Common myeloid progenitor, CD34-positive (primary cell): ENCODE measurements around the gene PNPLA1.

ENCODE experiments used
- CTCF ChIA-PET: fragments of 350-600 bp; sonication (Branson Sonifier 250); formaldehyde crosslinking; loops from one replicate; lab custom pipeline; 2021; ENCODE audit warnings: antibody characterized with exemption; lab: Charles Lee
- POLR2A ChIA-PET: fragments of 350-600 bp; sonication (Branson Sonifier 250); formaldehyde crosslinking; loops from one replicate; lab custom pipeline; 2021; ENCODE audit warnings: antibody characterized with exemption; lab: Charles Lee
- DNase-seq, 3 donors: peaks; one replicate each; pipeline versions ENCODE4 v3.0.0 to v3.0.0-alpha.2; 2013
- H3K27ac ChIP-seq, 2 experiments: 1 replicate in 1 of 2; 2 replicates in 1 of 2; pipeline ENCODE4 v1.7.0; 2013; ENCODE audit warnings: inconsistent platforms in 2 of 2, low read length in 2 of 2, mild to moderate bottlenecking in 2 of 2, low read depth in 1 of 2, moderate library complexity in 1 of 2; ENCODE audit not compliant: severe bottlenecking in 2 of 2, insufficient read depth in 1 of 2, poor library complexity in 1 of 2
- H3K27me3 ChIP-seq, 5 experiments: replicated peaks in 2 of 5; 1 replicate in 3 of 5; 2 replicates in 2 of 5; pipeline versions ENCODE4 v1.6.1 to v1.7.0; 2013; ENCODE audit warnings: low read length in 4 of 5, mild to moderate bottlenecking in 2 of 5, moderate library complexity in 2 of 5, inconsistent platforms in 1 of 5; ENCODE audit not compliant: insufficient read depth in 5 of 5, control insufficient read depth in 4 of 5
- H3K36me3 ChIP-seq, 4 experiments: 1 replicate in 2 of 4; 2 replicates in 2 of 4; pipeline versions ENCODE4 v1.6.1 to v1.7.0; 2013; ENCODE audit warnings: low read length in 3 of 4, control low read depth in 1 of 4, mild to moderate bottlenecking in 1 of 4; ENCODE audit not compliant: control insufficient read depth in 4 of 4, insufficient read depth in 4 of 4
- H3K4me1 ChIP-seq, 4 experiments: 1 replicate in 3 of 4; 2 replicates in 1 of 4; pipeline versions ENCODE4 v1.6.1 to v1.7.1; 2013; ENCODE audit warnings: low read length in 3 of 4, mild to moderate bottlenecking in 3 of 4, control low read depth in 1 of 4, inconsistent platforms in 1 of 4, moderate library complexity in 1 of 4; ENCODE audit not compliant: control insufficient read depth in 4 of 4, insufficient read depth in 4 of 4; ENCODE audit errors: control extremely low read depth in 1 of 4
- H3K4me3 ChIP-seq, 7 experiments: 1 replicate in 4 of 7; 2 replicates in 3 of 7; pipeline versions ENCODE4 v1.5.1 to v1.7.0; 2013; ENCODE audit warnings: mild to moderate bottlenecking in 7 of 7, low read length in 6 of 7, moderate library complexity in 6 of 7, inconsistent platforms in 2 of 7, low read depth in 2 of 7, control low read depth in 1 of 7; ENCODE audit not compliant: insufficient read depth in 4 of 7, control insufficient read depth in 1 of 7; ENCODE audit errors: extremely low read depth in 1 of 7
- H3K9me3 ChIP-seq, 5 experiments: 1 replicate in 4 of 5; 2 replicates in 1 of 5; pipeline versions ENCODE4 v1.6.1 to v1.7.1; 2013; ENCODE audit warnings: low read length in 4 of 5, mild to moderate bottlenecking in 2 of 5, inconsistent platforms in 1 of 5, low read depth in 1 of 5, moderate library complexity in 1 of 5; ENCODE audit not compliant: control insufficient read depth in 4 of 5, insufficient read depth in 2 of 5; ENCODE audit errors: control extremely low read depth in 1 of 5
- WGBS: methylation state at CpG from one replicate; pipeline ENCODE4 v1.1.5; 2013; ENCODE audit not compliant: insufficient coverage; 5-methylcytosine and 5-hydroxymethylcytosine counted together

Gene PNPLA1

DNA sequence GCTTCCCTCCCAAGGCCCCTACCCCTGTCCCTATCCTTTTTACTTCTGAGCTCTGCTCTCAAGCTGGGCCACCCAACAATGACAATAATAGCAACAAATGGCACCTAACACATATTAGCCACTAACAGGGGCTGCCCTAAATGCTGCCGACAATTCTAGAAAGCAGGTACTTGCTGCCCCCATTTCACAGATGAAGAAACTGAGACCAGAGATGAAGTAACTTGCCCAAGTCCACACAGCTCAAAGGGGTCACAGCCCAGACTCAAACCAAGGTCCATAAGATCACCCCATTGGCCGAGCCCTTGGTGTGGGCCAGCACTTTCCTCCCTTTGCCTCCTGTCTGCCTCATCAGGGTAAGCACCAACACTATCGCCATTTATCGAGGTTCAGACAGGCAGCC, 54.9 kb downstream of the PNPLA1 start:
- no peak overlapping the region for H3K4me3 ChIP-seq
- no peak overlapping the region for H3K27ac ChIP-seq
- H3K9me3 ChIP-seq, result no peaks in the 10 kb centered on the region
- H3K27me3 ChIP-seq, result peaks cover 0 to 1% (median 0%) of the 10 kb centered on the region in 5 experiments
- POLR2A ChIA-PET, result no interaction called here
- no peak for DNase-seq
- CTCF ChIA-PET, result interaction anchor here (0.8 to 1.7 kb wide), 5 partner anchors 10 to 36 kb away, joined by 3 to 4 read pairs (median 3); no protein-coding TSS in a partner anchor
- H3K36me3 ChIP-seq, result no peaks in the 10 kb centered on the region
- 100% methylated on average over 2 of the region's 4 CpGs for WGBS
- peaks cover 0 to 4% (median 1%) of the 10 kb centered on the region in 4 experiments for H3K4me1 ChIP-seq

DNA sequence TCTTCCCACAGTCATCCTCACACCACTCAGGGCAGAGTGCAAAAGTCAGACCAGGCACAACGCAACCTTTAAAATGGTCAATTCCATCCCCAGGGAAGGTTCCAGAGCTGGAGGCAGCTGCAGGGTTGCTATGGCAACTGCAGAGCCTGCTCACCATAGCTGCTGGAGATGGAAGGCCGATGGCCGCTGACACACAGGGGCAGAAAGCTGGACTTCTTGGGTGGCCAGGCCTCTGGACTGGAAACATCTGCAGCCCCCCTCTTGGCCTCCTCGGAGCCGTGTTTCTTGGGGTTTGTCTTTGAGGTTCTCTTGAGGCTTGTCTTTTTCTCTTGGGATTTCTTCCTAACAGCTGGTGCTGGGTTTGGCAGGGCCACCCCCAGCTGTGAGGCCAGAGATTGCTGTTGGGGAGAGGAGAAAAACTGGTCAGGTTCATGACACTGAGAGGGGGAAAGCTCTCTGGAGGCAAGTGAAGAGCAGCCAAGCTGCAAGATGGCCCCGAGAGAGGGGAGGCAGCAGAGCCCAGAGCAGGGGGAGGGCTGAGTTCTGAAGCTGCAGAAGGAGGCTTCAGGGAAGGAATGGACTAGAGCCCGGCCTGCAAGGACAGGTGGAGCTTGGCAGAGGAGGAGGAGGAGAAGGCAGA, 56.6 kb downstream of the PNPLA1 start:
- POLR2A ChIA-PET, result no interaction called here
- CTCF ChIA-PET, result interaction anchor here (0.8 to 1.5 kb wide), 4 partner anchors 13 to 26 kb away, joined by 3 to 4 read pairs (median 4); no protein-coding TSS in a partner anchor
- no peaks in the 10 kb centered on the region for H3K36me3 ChIP-seq
- peaks cover 0 to 4% (median 1%) of the 10 kb centered on the region in 4 experiments for H3K4me1 ChIP-seq
- peaks cover 0 to 1% (median 0%) of the 10 kb centered on the region in 5 experiments for H3K27me3 ChIP-seq
- no peaks in the 10 kb centered on the region for H3K9me3 ChIP-seq
- H3K27ac ChIP-seq, result no peak overlapping the region
- H3K4me3 ChIP-seq, result no peak overlapping the region
- 95% methylated on average over 5 of the region's 7 CpGs for WGBS
- no peak for DNase-seq

DNA sequence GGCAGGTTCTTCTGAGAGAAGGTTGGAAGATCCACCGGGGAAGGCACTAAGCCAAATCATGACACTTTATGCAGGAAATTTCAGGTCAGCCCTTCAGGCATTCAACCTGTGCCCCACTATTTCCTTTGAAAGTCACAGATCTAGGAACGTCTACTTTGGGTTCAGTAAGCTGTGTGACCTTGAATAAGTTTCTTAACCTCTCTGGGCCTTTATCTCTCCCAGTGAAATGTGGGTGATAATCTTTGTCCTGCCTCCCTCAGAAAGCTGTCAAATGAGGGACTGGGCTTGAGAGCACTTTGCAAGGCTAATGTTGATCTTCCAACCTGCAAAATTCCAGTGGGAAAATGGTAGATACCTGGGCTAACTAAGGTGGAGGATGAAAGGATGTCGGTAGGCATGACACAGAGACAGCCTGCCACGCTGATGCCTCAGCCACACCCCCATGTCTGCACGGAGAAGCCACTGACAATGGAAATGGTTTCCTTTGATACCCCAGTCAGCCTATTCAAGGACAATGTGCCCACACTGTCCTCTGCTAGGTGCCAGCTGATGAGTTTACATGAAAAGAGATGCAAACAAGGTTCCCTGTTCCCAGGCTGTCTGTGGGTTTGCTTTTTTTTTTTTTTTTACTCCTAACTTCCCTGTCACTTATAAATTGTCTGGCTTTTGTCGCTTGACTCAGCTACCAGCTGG, 57.5 kb downstream of the PNPLA1 start:
- POLR2A ChIA-PET, result no interaction called here
- Histone ChIP-seq H3K27me3 (peaks cover 0 to 1% (median 0%) of the 10 kb centered on the region in 5 experiments), H3K36me3 (no peaks in the 10 kb centered on the region), H3K4me3 (no peak overlapping the region), H3K27ac (no peak overlapping the region), H3K9me3 (no peaks in the 10 kb centered on the region), H3K4me1 (peaks cover 0 to 4% (median 1%) of the 10 kb centered on the region in 4 experiments)
- 100% methylated on average over 1 of the region's 6 CpGs for WGBS
- DNase-seq, result peak in 2 of 3 donors; percentile 32 to 46
- CTCF ChIA-PET, result interaction anchor here (0.6 to 2.5 kb wide), 5 partner anchors 8 to 129 kb away, joined by 3 to 10 read pairs (median 4); no protein-coding TSS in a partner anchor

DNA sequence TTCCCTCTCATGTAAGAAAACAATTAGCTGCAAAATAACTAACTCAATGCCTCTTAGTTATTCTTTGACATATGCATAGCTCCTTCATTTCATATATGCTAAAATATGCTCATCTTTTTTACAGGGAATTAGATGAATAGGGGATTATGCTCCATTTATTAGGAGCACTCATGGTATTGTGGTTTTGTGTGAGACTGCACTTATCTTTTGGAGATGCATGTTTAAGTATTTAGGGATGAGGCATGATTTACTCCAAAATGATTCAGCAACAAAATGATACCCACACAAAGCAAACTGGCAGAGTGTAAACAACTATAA, 58.0 kb downstream of the PNPLA1 start:
- DNase-seq, result no peak
- H3K36me3 ChIP-seq, result no peaks in the 10 kb centered on the region
- no peaks in the 10 kb centered on the region for H3K9me3 ChIP-seq
- H3K4me1 ChIP-seq, result peaks cover 0 to 4% (median 1%) of the 10 kb centered on the region in 4 experiments
- H3K4me3 ChIP-seq, result no peak overlapping the region
- ChIA-PET CTCF (interaction anchor here (0.6 to 2.5 kb wide), 4 partner anchors 9 to 129 kb away, joined by 3 to 10 read pairs (median 4); no protein-coding TSS in a partner anchor), POLR2A (no interaction called here)
- peaks cover 0 to 1% (median 0%) of the 10 kb centered on the region in 5 experiments for H3K27me3 ChIP-seq
- no peak overlapping the region for H3K27ac ChIP-seq

DNA sequence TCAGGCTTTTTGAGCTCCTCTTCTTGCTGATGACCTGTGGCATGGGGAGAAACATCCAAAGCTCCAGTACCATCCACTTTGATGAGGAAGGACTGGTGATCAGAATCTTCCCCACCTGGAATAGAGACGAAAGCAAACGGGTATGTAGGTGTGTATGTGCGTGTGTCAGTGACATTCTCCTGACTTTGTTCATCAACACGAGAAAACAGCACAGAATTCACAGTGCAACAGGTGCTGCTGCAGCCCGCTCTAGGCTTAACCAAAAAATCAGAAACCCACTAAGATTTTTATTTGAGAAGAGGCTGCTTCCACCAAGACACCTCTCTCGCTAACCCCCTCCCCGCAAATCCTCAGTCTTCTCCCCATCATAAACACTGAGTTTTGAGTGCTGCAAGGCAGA, 58.7 kb downstream of the PNPLA1 start:
- Histone ChIP-seq H3K27ac (no peak overlapping the region), H3K36me3 (no peaks in the 10 kb centered on the region), H3K27me3 (peaks cover 0 to 6% (median 0%) of the 10 kb centered on the region in 5 experiments), H3K4me1 (peaks cover 0 to 4% (median 1%) of the 10 kb centered on the region in 4 experiments), H3K4me3 (no peak overlapping the region), H3K9me3 (no peaks in the 10 kb centered on the region)
- CTCF ChIA-PET, result interaction anchor here (0.9 to 2.5 kb wide), 4 partner anchors 9 to 26 kb away, joined by 4 to 10 read pairs (median 6); no protein-coding TSS in a partner anchor
- no peak for DNase-seq
- WGBS, result 93% methylated on average over 5 of the region's 7 CpGs
- POLR2A ChIA-PET, result no interaction called here

DNA sequence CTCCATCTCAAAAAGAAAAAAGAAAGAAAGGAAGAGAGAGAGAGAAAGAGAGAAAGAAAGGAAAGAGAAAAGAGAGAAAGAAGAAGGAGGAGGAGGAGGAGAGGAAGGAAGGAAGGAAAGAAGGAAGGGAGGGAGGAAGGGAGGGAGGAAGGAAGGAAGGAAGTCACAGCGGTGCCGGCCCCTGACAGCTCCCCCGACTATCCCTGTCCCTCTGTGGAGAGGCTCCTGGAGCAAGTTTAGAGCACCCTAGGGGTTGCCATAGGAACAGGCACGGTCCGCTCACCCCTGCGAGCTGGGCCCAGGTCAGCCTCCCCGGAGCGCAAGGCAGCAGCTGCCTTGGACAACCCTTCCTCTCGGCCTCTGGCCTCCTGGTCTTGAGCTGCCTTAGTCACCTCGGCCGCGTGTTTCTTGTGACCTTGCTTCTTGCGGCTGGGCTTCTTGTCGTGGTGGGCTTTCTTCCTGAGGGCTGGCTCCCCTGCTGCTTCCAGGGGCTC, 60.0 kb downstream of the PNPLA1 start:
- H3K4me1 ChIP-seq, result peaks cover 0 to 7% (median 2%) of the 10 kb centered on the region in 4 experiments
- no peak overlapping the region for H3K4me3 ChIP-seq
- ChIA-PET CTCF (interaction anchor here (0.6 to 2.5 kb wide), 6 partner anchors 11 to 440 kb away, joined by 3 to 10 read pairs (median 4); no protein-coding TSS in a partner anchor), POLR2A (interaction anchor here (0.6 kb wide), 1 partner anchor 544 kb away, joined by 4 read pairs; no protein-coding TSS in a partner anchor)
- H3K36me3 ChIP-seq, result no peaks in the 10 kb centered on the region
- H3K9me3 ChIP-seq, result no peaks in the 10 kb centered on the region
- WGBS, result 81% methylated on average over 12 of the region's 14 CpGs
- H3K27ac ChIP-seq, result no peak overlapping the region
- DNase-seq, result no peak
- peaks cover 0 to 12% (median 7%) of the 10 kb centered on the region in 5 experiments for H3K27me3 ChIP-seq
